AG10803 (cell line): ENCODE measurements around the gene OTOL1.

Experiments used
- DNase-seq: peaks from one replicate; pipeline ENCODE4 v3.0.0; 2010; ENCODE audit warnings: low read depth
- H3K4me3 ChIP-seq: 2 replicates; pipeline ENCODE4 v1.5.1; 2011; ENCODE audit warnings: mild to moderate bottlenecking, low read length, control low read depth
- CTCF ChIP-seq: conservative IDR thresholded peaks from 2 replicates; pipeline ENCODE4 v1.5.1; 2011; ENCODE audit warnings: mild to moderate bottlenecking, low read length, control low read depth, inconsistent platforms

The OTOL1 gene

GRCh38 chr3:161552984-161553560, 56.5 kb downstream of the OTOL1 start:
- no peak for TF ChIP-seq CTCF
- no peak overlapping the region for H3K4me3 ChIP-seq
- DNase-seq, result no peak
